K562 (cell line): ENCODE measurements around the gene SMCP. TPM values are rescaled to one million over a fixed set of nuclear protein-coding genes. Genes with fewer than 3 reads are reported as not detected.

Source experiments
- CBFB ChIP-seq: sonication (generic); formaldehyde crosslinking; IDR thresholded peaks from 2 replicates; pipeline ENCODE4 v1.4.0; 2020; ENCODE audit warnings: mild to moderate bottlenecking, missing genetic modification reagents
- ELK1 ChIP-seq: sonication (generic); formaldehyde crosslinking; IDR thresholded peaks from 2 replicates; pipeline ENCODE4 v1.8.1; 2022; ENCODE audit warnings: missing genetic modification reagents
- ZNF384 ChIP-seq: IDR thresholded peaks from 2 replicates; pipeline ENCODE4 v1.6.1; 2012; ENCODE audit warnings: low read depth, low read length, improper control_type of control experiment
- polyA plus RNA-seq, 8 experiments: library from polyadenylated mRNA; depleted of rRNA in 4 of 8; stranded (reverse) in 5 of 8; unstranded in 3 of 8; fragments of >200 nt; fragmentation: Nextera tagmentation in 2 of 8; fragmentation: Illumina TruSeq in 1 of 8; extraction: Ambion mirVana in 2 of 8; extraction: Trizol in 1 of 8; gene quantifications; 2 replicates each; pipeline versions ENCODE4 v1.2.1 to v1.2.3, GENCODE V29; 2011 to 2014; ENCODE audit warnings: inconsistent platforms in 1 of 8, missing spikeins in 1 of 8
- total RNA-seq, 7 experiments: library from RNA; depleted of rRNA in 6 of 7; stranded (reverse); fragments of >200 nt in 6 of 7; fragmentation: Illumina TruSeq in 2 of 7; extraction: Trizol in 2 of 7; gene quantifications; 2 replicates each; pipeline versions ENCODE4 v1.2.1 to v1.2.3, GENCODE V29; 2011 to 2021; ENCODE audit warnings: low replicate concordance in 1 of 7
- TF ChIP-seq, protein P1 (sequence below): fragments of 250-450 bp; sonication (Bioruptor Pico); IDR thresholded peaks from 2 replicates; pipeline ENCODE4 v1.8.0; 2022; ENCODE audit warnings: inconsistent platforms, mild to moderate bottlenecking, moderate library complexity, borderline replicate concordance
- TF ChIP-seq, protein P2 (sequence below), 2 experiments: fragments of 450-650 bp; formaldehyde crosslinking in 1 of 2; IDR thresholded peaks; 2 replicates each; pipeline versions ENCODE4 v1.4.0 to v1.6.1; 2014 to 2020; ENCODE audit warnings: mild to moderate bottlenecking in 2 of 2, borderline replicate concordance in 1 of 2, low read depth in 1 of 2

Gene SMCP
- total and polyA plus RNA-seq, 9 of the 15 experiments (the other 6 are each of a cell fraction or from before 2014, with no cell fraction given) = not detected

- TF ChIP-seq ELK1 (no peak), ZNF384 (no peak), CBFB (CRISPR knock-in tag) (no peak)
- TF ChIP-seq, protein P1, sequence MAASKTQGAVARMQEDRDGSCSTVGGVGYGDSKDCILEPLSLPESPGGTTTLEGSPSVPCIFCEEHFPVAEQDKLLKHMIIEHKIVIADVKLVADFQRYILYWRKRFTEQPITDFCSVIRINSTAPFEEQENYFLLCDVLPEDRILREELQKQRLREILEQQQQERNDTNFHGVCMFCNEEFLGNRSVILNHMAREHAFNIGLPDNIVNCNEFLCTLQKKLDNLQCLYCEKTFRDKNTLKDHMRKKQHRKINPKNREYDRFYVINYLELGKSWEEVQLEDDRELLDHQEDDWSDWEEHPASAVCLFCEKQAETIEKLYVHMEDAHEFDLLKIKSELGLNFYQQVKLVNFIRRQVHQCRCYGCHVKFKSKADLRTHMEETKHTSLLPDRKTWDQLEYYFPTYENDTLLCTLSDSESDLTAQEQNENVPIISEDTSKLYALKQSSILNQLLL (CRISPR knock-in tag) = no peak
- TF ChIP-seq, protein P2, sequence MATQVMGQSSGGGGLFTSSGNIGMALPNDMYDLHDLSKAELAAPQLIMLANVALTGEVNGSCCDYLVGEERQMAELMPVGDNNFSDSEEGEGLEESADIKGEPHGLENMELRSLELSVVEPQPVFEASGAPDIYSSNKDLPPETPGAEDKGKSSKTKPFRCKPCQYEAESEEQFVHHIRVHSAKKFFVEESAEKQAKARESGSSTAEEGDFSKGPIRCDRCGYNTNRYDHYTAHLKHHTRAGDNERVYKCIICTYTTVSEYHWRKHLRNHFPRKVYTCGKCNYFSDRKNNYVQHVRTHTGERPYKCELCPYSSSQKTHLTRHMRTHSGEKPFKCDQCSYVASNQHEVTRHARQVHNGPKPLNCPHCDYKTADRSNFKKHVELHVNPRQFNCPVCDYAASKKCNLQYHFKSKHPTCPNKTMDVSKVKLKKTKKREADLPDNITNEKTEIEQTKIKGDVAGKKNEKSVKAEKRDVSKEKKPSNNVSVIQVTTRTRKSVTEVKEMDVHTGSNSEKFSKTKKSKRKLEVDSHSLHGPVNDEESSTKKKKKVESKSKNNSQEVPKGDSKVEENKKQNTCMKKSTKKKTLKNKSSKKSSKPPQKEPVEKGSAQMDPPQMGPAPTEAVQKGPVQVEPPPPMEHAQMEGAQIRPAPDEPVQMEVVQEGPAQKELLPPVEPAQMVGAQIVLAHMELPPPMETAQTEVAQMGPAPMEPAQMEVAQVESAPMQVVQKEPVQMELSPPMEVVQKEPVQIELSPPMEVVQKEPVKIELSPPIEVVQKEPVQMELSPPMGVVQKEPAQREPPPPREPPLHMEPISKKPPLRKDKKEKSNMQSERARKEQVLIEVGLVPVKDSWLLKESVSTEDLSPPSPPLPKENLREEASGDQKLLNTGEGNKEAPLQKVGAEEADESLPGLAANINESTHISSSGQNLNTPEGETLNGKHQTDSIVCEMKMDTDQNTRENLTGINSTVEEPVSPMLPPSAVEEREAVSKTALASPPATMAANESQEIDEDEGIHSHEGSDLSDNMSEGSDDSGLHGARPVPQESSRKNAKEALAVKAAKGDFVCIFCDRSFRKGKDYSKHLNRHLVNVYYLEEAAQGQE (IDR thresholded peaks at IDR 0.05; ENCODE audit: borderline replicate concordance) = peak; percentile 50; the same call in 1 of the 2 replicates
- TF ChIP-seq, protein P2 (CRISPR knock-in tag; IDR thresholded peaks at IDR 0.05; ENCODE audit: low read depth) = no peak
Observed at GRCh38 chr1:152917794-152918193, 39.7 kb downstream of the SMCP start (continued).
